ENCODE measurements around the gene MINDY4. TPM values are rescaled to one million over a fixed set of nuclear protein-coding genes. Genes with fewer than 3 reads are reported as not detected.

Gene MINDY4
- total RNA-seq, 1 donor from 2014 or later, result 4.4 TPM

DNA sequence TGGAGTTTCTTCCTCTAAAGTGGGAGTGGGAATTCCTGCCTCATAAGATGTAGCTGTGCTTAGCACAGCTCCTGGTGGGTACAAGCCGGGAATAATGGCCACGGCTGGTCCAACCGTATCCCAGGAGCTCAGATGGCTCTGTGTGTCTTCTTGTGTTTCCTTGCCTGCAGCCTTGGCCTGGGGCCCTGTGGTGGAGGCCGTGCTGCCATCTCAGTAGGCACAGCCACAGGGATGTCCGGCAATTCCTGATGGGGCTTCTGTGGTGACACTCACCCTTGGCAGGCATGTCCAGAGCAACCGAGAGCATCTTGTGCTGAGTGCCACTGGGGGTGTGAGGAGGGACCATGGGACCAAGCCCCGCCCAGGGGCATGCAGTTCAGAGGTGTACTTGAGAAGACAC, 90.4 kb downstream of the MINDY4 start:
- no peaks in the 10 kb centered on the region for H3K9me3 Mint-ChIP-seq (ENCODE audit: unreplicated experiment)
- no peak overlapping the region for H3K4me3 Mint-ChIP-seq (ENCODE audit: unreplicated experiment)
- peaks cover 2% of the 10 kb centered on the region for H3K36me3 Mint-ChIP-seq (ENCODE audit: unreplicated experiment)
- peaks cover 3% of the 10 kb centered on the region for H3K27me3 Mint-ChIP-seq (ENCODE audit: unreplicated experiment)
- DNase-seq (ENCODE audit: extremely low spot score, unreplicated experiment), result no peak
- no peak for TF ChIP-seq CTCF (IDR thresholded peaks at IDR 0.05)
- H3K27ac Mint-ChIP-seq (ENCODE audit: unreplicated experiment), result no peak overlapping the region
- peaks cover 13% of the 10 kb centered on the region for H3K4me1 Mint-ChIP-seq (ENCODE audit: unreplicated experiment)

DNA sequence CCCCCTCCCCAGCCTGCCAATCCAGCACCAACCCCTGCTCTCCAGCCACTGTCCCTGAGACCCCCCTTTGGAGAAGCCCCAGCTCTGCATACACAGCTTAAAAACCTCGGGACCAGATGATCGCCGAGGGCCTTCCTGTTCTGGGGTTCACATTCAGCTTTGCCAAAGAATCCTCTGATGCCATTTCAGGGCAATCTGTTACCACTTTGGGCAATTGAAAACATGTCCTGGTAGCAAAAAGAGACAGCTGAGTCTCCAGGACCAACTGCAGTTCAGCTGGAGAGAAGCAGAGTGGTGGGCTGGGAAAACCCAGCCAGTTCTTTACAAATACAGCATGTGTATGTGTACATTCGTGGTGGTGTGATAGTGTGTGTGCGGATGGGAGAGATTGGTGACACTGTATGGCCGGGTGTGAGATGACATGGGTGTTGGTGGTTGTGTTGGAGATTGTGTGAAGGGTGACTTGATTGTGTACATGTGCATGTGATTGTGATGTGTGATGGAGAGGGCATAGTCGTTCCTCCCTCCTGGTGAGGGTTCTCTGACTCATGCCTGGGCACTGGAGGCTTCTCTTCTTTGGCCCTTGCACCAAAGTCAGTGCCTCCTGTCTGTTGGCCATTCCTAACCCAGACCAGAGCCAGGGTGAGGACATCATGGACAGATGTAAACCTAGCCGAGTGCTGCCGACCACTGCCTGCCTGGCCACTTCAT, 91.9 kb downstream of the MINDY4 start:
- no peak for TF ChIP-seq CTCF (IDR thresholded peaks at IDR 0.05)
- Mint-ChIP-seq H3K4me1 (ENCODE audit: unreplicated experiment) (peaks cover 13% of the 10 kb centered on the region), H3K27ac (ENCODE audit: unreplicated experiment) (no peak overlapping the region), H3K9me3 (ENCODE audit: unreplicated experiment) (no peaks in the 10 kb centered on the region), H3K27me3 (ENCODE audit: unreplicated experiment) (peaks cover 3% of the 10 kb centered on the region), H3K36me3 (ENCODE audit: unreplicated experiment) (peaks cover 2% of the 10 kb centered on the region), H3K4me3 (ENCODE audit: unreplicated experiment) (no peak overlapping the region)
- no peak for DNase-seq (ENCODE audit: extremely low spot score, unreplicated experiment)

- H3K36me3 Mint-ChIP-seq (ENCODE audit: unreplicated experiment), result peaks cover 2% of the 10 kb centered on the region
- no peaks in the 10 kb centered on the region for H3K9me3 Mint-ChIP-seq (ENCODE audit: unreplicated experiment)
- H3K27me3 Mint-ChIP-seq (ENCODE audit: unreplicated experiment), result peaks cover 3% of the 10 kb centered on the region
- TF ChIP-seq CTCF (IDR thresholded peaks at IDR 0.05), result no peak
- peak overlapping the region; percentile 10 for H3K4me3 Mint-ChIP-seq (ENCODE audit: unreplicated experiment)
- no peak for DNase-seq (ENCODE audit: extremely low spot score, unreplicated experiment)
- H3K4me1 Mint-ChIP-seq (ENCODE audit: unreplicated experiment), result peaks cover 13% of the 10 kb centered on the region
- no peak overlapping the region for H3K27ac Mint-ChIP-seq (ENCODE audit: unreplicated experiment)
Observed at GRCh38 chr7:30863706-30864035, 92.5 kb downstream of the MINDY4 start.

- peaks cover 3% of the 10 kb centered on the region for H3K27me3 Mint-ChIP-seq (ENCODE audit: unreplicated experiment)
- no peaks in the 10 kb centered on the region for H3K9me3 Mint-ChIP-seq (ENCODE audit: unreplicated experiment)
- H3K36me3 Mint-ChIP-seq (ENCODE audit: unreplicated experiment), result peaks cover 2% of the 10 kb centered on the region
- peaks cover 13% of the 10 kb centered on the region for H3K4me1 Mint-ChIP-seq (ENCODE audit: unreplicated experiment)
- H3K4me3 Mint-ChIP-seq (ENCODE audit: unreplicated experiment), result no peak overlapping the region
- DNase-seq (ENCODE audit: extremely low spot score, unreplicated experiment), result no peak
- TF ChIP-seq CTCF (IDR thresholded peaks at IDR 0.05), result no peak
- no peak overlapping the region for H3K27ac Mint-ChIP-seq (ENCODE audit: unreplicated experiment)
Observed at GRCh38 chr7:30864101-30864500, 92.9 kb downstream of the MINDY4 start.

DNA sequence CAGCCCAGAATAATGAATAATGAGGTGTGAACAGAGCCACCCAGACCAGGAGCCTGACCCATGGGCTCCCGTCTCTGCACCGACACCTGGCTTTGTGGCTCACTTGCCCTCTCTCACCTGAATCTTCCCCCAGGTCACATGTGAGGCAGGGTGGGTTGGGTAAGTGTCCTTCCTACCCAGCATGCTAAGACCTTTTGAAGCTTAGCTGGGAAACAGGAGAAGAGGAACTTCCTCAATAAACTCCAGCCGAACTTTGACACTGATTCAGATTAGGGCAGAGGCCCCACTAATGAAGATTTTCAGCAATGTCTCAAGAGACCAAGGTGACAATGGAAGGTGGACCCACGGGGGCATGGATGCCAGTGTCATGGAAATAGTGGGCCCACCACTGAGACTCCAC, 93.9 kb downstream of the MINDY4 start:
- peaks cover 2% of the 10 kb centered on the region for H3K36me3 Mint-ChIP-seq (ENCODE audit: unreplicated experiment)
- H3K27ac Mint-ChIP-seq (ENCODE audit: unreplicated experiment), result no peak overlapping the region
- peaks cover 13% of the 10 kb centered on the region for H3K4me1 Mint-ChIP-seq (ENCODE audit: unreplicated experiment)
- TF ChIP-seq CTCF (IDR thresholded peaks at IDR 0.05), result no peak
- no peak for DNase-seq (ENCODE audit: extremely low spot score, unreplicated experiment)
- H3K4me3 Mint-ChIP-seq (ENCODE audit: unreplicated experiment), result no peak overlapping the region
- H3K9me3 Mint-ChIP-seq (ENCODE audit: unreplicated experiment), result no peaks in the 10 kb centered on the region
- H3K27me3 Mint-ChIP-seq (ENCODE audit: unreplicated experiment), result peaks cover 3% of the 10 kb centered on the region

Data from osteocyte (in vitro differentiated cells).